Upper lobe of right lung (tissue), 1 donor: ENCODE results near the gene METTL24. TPM values are rescaled to one million over a fixed set of nuclear protein-coding genes. Genes with fewer than 3 reads are reported as not detected.

ENCODE experiments used
- ATAC-seq: fragments of 200-7000 bp; cut with Tn5 transposase; one replicate; pipeline ENCODE4 v1.9.1; 2020; ENCODE audit warnings: mild to moderate bottlenecking, moderate library complexity
- DNase-seq: peaks from one replicate; pipeline ENCODE4 v3.0.0-alpha.2; 2020
- H3K27ac ChIP-seq: fragments of 200-600 bp; one replicate; pipeline ENCODE4 v1.8.0; 2022
- H3K27me3 ChIP-seq: fragments of 200-600 bp; one replicate; pipeline ENCODE4 v1.8.0; 2022; ENCODE audit warnings: mild to moderate bottlenecking
- H3K36me3 ChIP-seq: fragments of 200-600 bp; one replicate; pipeline ENCODE4 v1.8.0; 2022
- H3K4me1 ChIP-seq: fragments of 200-600 bp; one replicate; pipeline ENCODE4 v1.8.0; 2022
- H3K4me3 ChIP-seq: fragments of 200-600 bp; one replicate; pipeline ENCODE4 v1.8.0; 2022; ENCODE audit warnings: mild to moderate bottlenecking
- H3K9me3 ChIP-seq: fragments of 200-600 bp; one replicate; pipeline ENCODE4 v1.8.0; 2022
- CTCF ChIP-seq: fragments of 200-600 bp; IDR thresholded peaks from one replicate; pipeline ENCODE4 v1.8.0; 2022; ENCODE audit warnings: antibody characterized with exemption
- intact Hi-C: fragments of 100-400 bp; cut with DNase I; formaldehyde crosslinking; loops from one replicate; pipeline ENCODE4 v1.11.0; 2022
- total RNA-seq: library from RNA; stranded (reverse); fragmentation: NEBNext Ultra II Directional; extraction: Animal tissue kit (Norgen Biotek cat#: 25700); gene quantifications from one replicate; pipeline ENCODE4 v1.2.1, GENCODE V29; 2021
- donor health status: DM: no; HTN: yes; CAD: no; lungs with severe emphysema.

METTL24 gene
- total RNA-seq, 1 donor from 2014 or later: 3.7 TPM

- Histone ChIP-seq H3K27me3 (no peaks in the 10 kb centered on the region), H3K4me1 (no peaks in the 10 kb centered on the region), H3K27ac (no peak overlapping the region), H3K36me3 (no peaks in the 10 kb centered on the region), H3K9me3 (no peaks in the 10 kb centered on the region), H3K4me3 (no peak overlapping the region)
- ATAC-seq (no peak), DNase-seq (no peak)
- no peak for TF ChIP-seq CTCF
- intact Hi-C loops: no loop called here
Measured at GRCh38 chr6:110201151-110201884, 156.8 kb downstream of the METTL24 start.

- no peak for TF ChIP-seq CTCF
- H3K27me3 ChIP-seq: no peaks in the 10 kb centered on the region
- H3K27ac ChIP-seq: no peak overlapping the region
- peaks cover 10% of the 10 kb centered on the region for H3K36me3 ChIP-seq
- H3K4me3 ChIP-seq: no peak overlapping the region
- H3K9me3 ChIP-seq: no peaks in the 10 kb centered on the region
- no peaks in the 10 kb centered on the region for H3K4me1 ChIP-seq
- ATAC-seq: no peak
- intact Hi-C loops: no loop called here
- no peak for DNase-seq
Measured at GRCh38 chr6:110198561-110198960, 159.6 kb downstream of the METTL24 start.

- H3K27ac ChIP-seq: no peak overlapping the region
- no peak overlapping the region for H3K4me3 ChIP-seq
- ATAC-seq (no peak), DNase-seq (no peak)
- no peak for TF ChIP-seq CTCF
- H3K9me3 ChIP-seq: no peaks in the 10 kb centered on the region
- no peaks in the 10 kb centered on the region for H3K4me1 ChIP-seq
- H3K36me3 ChIP-seq: peaks cover 15% of the 10 kb centered on the region
- intact Hi-C loops: no loop called here
- no peaks in the 10 kb centered on the region for H3K27me3 ChIP-seq
Measured at GRCh38 chr6:110196874-110197273, 161.3 kb downstream of the METTL24 start.

GRCh38 chr6:110195639-110196038 is 162.5 kb downstream of the METTL24 start:
- H3K27me3 ChIP-seq: no peaks in the 10 kb centered on the region
- H3K36me3 ChIP-seq: peaks cover 15% of the 10 kb centered on the region
- ATAC-seq (no peak), DNase-seq (no peak)
- no peaks in the 10 kb centered on the region for H3K9me3 ChIP-seq
- no peak overlapping the region for H3K27ac ChIP-seq
- no peak for TF ChIP-seq CTCF
- H3K4me3 ChIP-seq: no peak overlapping the region
- H3K4me1 ChIP-seq: peaks cover 7% of the 10 kb centered on the region
- intact Hi-C loops: no loop called here

Other genes with a start within 250 kb of the METTL24 start
- gene WASF1, start 178.7 kb downstream of the METTL24 start, total RNA-seq: 3.6 TPM
- gene CDC40, start 177.9 kb downstream of the METTL24 start, total RNA-seq: 20.5 TPM
- 7.1 TPM for gene DDO, start 57.2 kb upstream of the METTL24 start, total RNA-seq
- gene SLC22A16, start 118.3 kb upstream of the METTL24 start, total RNA-seq: 0.87 TPM